ENCODE measurements around the gene GPR84.

- no peak for TF ChIP-seq CTCF (IDR thresholded peaks at IDR 0.05)
- no peak for TF ChIP-seq POLR2AphosphoS5 (IDR thresholded peaks at IDR 0.05)
- TF ChIP-seq POLR2A (IDR thresholded peaks at IDR 0.05), result no peak
- no peak for TF ChIP-seq EP300 (IDR thresholded peaks at IDR 0.05; ENCODE audit: low read depth)
These were observed 6.6 kb downstream of the GPR84 start for GRCh38 chr12:54357506-54358190.

Measured in transverse colon (tissue), 4 donors.